Lung (tissue), 12 donors: ENCODE measurements around the gene UBE2J1. TPM values are rescaled to one million over a fixed set of nuclear protein-coding genes. Genes with fewer than 3 reads are reported as not detected.

Source experiments
- ATAC-seq: fragments of 200-7000 bp; cut with Tn5 transposase; one replicate; pipeline ENCODE4 v1.9.1; 2020; ENCODE audit warnings: moderate number of reproducible peaks; ENCODE audit not compliant: insufficient read depth, low FRiP score
- DNase-seq, 3 donors: peaks; one replicate each; pipeline ENCODE4 v3.0.0-alpha.2; 2013 to 2017
- H3K27ac ChIP-seq, 2 donors: one replicate each; pipeline ENCODE4 v1.5.1; 2013; ENCODE audit warnings: mild to moderate bottlenecking in 2 of 2, moderate library complexity in 2 of 2, control low read depth in 1 of 2, inconsistent platforms in 1 of 2, low read depth in 1 of 2, low read length in 1 of 2
- H3K27me3 ChIP-seq, 3 donors: one replicate each; pipeline ENCODE4 v1.5.1; 2013; ENCODE audit warnings: low read length in 2 of 3; ENCODE audit not compliant: control insufficient read depth in 3 of 3, insufficient read depth in 3 of 3
- H3K36me3 ChIP-seq, 4 donors: one replicate each; pipeline ENCODE4 v1.5.1; 2013; ENCODE audit warnings: low read length in 4 of 4, mild to moderate bottlenecking in 1 of 4, moderate library complexity in 1 of 4; ENCODE audit not compliant: control insufficient read depth in 4 of 4, insufficient read depth in 4 of 4
- H3K4me1 ChIP-seq, 5 donors: one replicate each; pipeline ENCODE4 v1.5.1; 2013; ENCODE audit warnings: low read length in 5 of 5, mild to moderate bottlenecking in 2 of 5, moderate library complexity in 1 of 5; ENCODE audit not compliant: control insufficient read depth in 5 of 5, insufficient read depth in 5 of 5
- H3K4me3 ChIP-seq: one replicate; pipeline ENCODE4 v1.5.1; 2013; ENCODE audit warnings: mild to moderate bottlenecking, control low read depth, moderate library complexity
- H3K9ac ChIP-seq, 2 donors: one replicate each; pipeline ENCODE4 v1.5.1; 2013; ENCODE audit warnings: low read length in 2 of 2, control low read depth in 1 of 2; ENCODE audit not compliant: insufficient read depth in 1 of 2
- H3K9me3 ChIP-seq, 4 donors: one replicate each; pipeline ENCODE4 v1.5.1; 2013; ENCODE audit warnings: low read length in 3 of 4, mild to moderate bottlenecking in 1 of 4, moderate library complexity in 1 of 4; ENCODE audit not compliant: control insufficient read depth in 4 of 4, insufficient read depth in 3 of 4
- CTCF ChIP-seq: IDR thresholded peaks from 2 replicates; pipeline ENCODE4 v1.5.1; 2012; ENCODE audit warnings: mild to moderate bottlenecking; ENCODE audit errors: control extremely low read depth, extremely low read depth
- WGBS, 2 donors: extraction: QIAGEN DNeasy Blood & Tissue Kit; methylation state at CpG; one replicate each; pipeline ENCODE4 v1.1.7; 2013; 5-methylcytosine and 5-hydroxymethylcytosine counted together
- polyA plus RNA-seq, 2 donors: library from polyadenylated mRNA; stranded (reverse); fragments of 200-250 nt; gene quantifications; one replicate each; pipeline ENCODE4 v1.2.1, GENCODE V29; 2013
- total RNA-seq, 2 donors: library from RNA; depleted of rRNA in 1 of 2; stranded (reverse); fragments of >200 nt in 1 of 2; gene quantifications; one replicate each; pipeline ENCODE4 v1.2.1, GENCODE V29; 2014 to 2021
- donor health status: control.
- donor health status: control.
- donor health status: Bipolar disorder and iron deficiency.
- donor health status: healthy.
- donor health status: DM: yes; HTN: yes; CAD: no.

UBE2J1 gene
- total and polyA plus RNA-seq, 4 donors = 24.3 to 51.0 (median 41.5) TPM

GRCh38 chr6:89286516-89286915, 66.0 kb downstream of the UBE2J1 start:
- no peak overlapping the region for H3K9ac ChIP-seq
- no peak for TF ChIP-seq CTCF
- no peak overlapping the region for H3K27ac ChIP-seq
- 77 to 87% methylated on average over 6 of the region's 6 CpGs for WGBS, 2 donors
- no peaks in the 10 kb centered on the region for H3K36me3 ChIP-seq
- H3K4me3 ChIP-seq = no peak overlapping the region
- DNase-seq = no peak
- no peak for ATAC-seq
- H3K4me1 ChIP-seq = peaks cover 0 to 1% (median 0%) of the 10 kb centered on the region in 5 donors
- H3K27me3 ChIP-seq = no peaks in the 10 kb centered on the region
- H3K9me3 ChIP-seq = no peaks in the 10 kb centered on the region

GRCh38 chr6:89284963-89285735, 67.4 kb downstream of the UBE2J1 start:
- no peak for ATAC-seq

GRCh38 chr6:89284081-89284480, 68.4 kb downstream of the UBE2J1 start:
- DNase-seq (no peak), ATAC-seq (no peak)
- H3K27me3 ChIP-seq = no peaks in the 10 kb centered on the region
- no peaks in the 10 kb centered on the region for H3K36me3 ChIP-seq
- no peak for TF ChIP-seq CTCF
- no peak overlapping the region for H3K27ac ChIP-seq
- no peaks in the 10 kb centered on the region for H3K4me1 ChIP-seq
- H3K9me3 ChIP-seq = no peaks in the 10 kb centered on the region
- WGBS, 2 donors = 87 to 93% methylated on average over 3 of the region's 3 CpGs
- no peak overlapping the region for H3K9ac ChIP-seq
- H3K4me3 ChIP-seq = no peak overlapping the region

More at GRCh38 chr6:89284963-89285735, 67.4 kb downstream of the UBE2J1 start:
- 88 to 92% methylated on average over 15 of the region's 15 CpGs for WGBS, 2 donors
- Histone ChIP-seq H3K9ac (no peak overlapping the region), H3K36me3 (no peaks in the 10 kb centered on the region), H3K9me3 (no peaks in the 10 kb centered on the region), H3K27ac (no peak overlapping the region), H3K4me3 (no peak overlapping the region), H3K27me3 (no peaks in the 10 kb centered on the region), H3K4me1 (no peaks in the 10 kb centered on the region)
- DNase-seq = no peak
- TF ChIP-seq CTCF = no peak
